ENCODE measurements around the gene CUX1. TPM values are rescaled to one million over a fixed set of nuclear protein-coding genes. Genes with fewer than 3 reads are reported as not detected.

CUX1 gene
- total and polyA plus RNA-seq, 2 donors (not counting 1 experiment from before 2014, with no cell fraction given), result 10.8 to 86.5 TPM

DNA sequence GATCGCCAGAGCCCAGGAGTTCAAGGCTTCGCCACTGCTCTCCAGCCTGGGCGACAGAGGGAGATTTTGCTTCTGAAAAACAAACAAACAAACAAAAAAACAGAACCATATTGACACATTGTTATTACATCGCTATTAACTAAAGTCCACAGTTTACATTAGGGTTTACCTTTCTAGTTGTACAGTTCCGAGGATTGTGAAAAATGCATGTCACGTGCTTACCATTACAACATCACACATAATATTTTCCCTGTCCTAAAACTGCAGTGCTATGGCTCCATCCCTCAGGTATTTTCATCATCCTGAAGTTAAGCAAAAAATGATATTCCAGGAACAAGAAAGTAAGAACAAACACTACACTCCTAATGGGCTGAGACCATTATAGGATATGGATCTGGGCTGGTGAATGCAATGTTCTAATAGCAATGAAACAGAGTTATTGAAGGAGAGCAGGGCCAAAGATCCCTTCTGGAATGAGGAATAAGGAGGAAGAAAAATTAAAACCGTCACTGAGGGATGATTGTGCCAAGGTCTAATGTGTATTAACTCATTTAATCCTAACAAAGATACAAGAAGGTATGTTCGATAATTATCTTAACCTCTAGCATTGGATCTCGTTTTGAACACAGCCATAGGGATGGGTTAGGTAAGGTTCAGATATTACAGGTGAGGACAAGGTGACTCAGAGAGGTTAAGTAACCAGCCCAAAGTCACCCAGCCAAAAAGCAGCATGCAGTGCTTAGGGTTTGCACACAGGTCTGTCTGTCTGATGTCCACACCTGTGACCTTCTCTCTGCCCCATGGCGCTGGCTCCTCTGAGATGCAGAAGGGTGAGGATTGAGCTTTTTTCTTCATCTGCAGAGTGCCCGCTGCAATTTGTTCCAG, 14.0 kb upstream of the CUX1 start:
- no peak overlapping the region for H3K27ac Mint-ChIP-seq
- H3K9me3 ChIP-seq (ENCODE audit: control extremely low read depth in 1 of 3, control insufficient read depth in 2 of 3, insufficient read depth in 1 of 3, low read length in 2 of 3), result no peaks in the 10 kb centered on the region
- no peak overlapping the region for H3K4me3 Mint-ChIP-seq
- ChIA-PET POLR2A (no interaction called here), CTCF (interaction anchor here (1.5 kb wide), 1 partner anchor 8 kb away, joined by 4 read pairs; no protein-coding TSS in a partner anchor)
- H3K36me3 ChIP-seq (replicated peaks in 1 of 2; ENCODE audit: control extremely low read depth in 1 of 2, control insufficient read depth in 1 of 2, extremely low read depth in 1 of 2, insufficient read depth in 2 of 2, low read length in 1 of 2), result no peaks in the 10 kb centered on the region
- TF ChIP-seq, protein P1, sequence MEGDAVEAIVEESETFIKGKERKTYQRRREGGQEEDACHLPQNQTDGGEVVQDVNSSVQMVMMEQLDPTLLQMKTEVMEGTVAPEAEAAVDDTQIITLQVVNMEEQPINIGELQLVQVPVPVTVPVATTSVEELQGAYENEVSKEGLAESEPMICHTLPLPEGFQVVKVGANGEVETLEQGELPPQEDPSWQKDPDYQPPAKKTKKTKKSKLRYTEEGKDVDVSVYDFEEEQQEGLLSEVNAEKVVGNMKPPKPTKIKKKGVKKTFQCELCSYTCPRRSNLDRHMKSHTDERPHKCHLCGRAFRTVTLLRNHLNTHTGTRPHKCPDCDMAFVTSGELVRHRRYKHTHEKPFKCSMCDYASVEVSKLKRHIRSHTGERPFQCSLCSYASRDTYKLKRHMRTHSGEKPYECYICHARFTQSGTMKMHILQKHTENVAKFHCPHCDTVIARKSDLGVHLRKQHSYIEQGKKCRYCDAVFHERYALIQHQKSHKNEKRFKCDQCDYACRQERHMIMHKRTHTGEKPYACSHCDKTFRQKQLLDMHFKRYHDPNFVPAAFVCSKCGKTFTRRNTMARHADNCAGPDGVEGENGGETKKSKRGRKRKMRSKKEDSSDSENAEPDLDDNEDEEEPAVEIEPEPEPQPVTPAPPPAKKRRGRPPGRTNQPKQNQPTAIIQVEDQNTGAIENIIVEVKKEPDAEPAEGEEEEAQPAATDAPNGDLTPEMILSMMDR (IDR thresholded peaks at IDR 0.05), result no peak
- TF ChIP-seq EZH2 (IDR thresholded peaks at IDR 0.05; ENCODE audit: borderline replicate concordance, insufficient read depth, low read depth, low read length, poor library complexity, severe bottlenecking), result no peak
- no peak overlapping the region for H3K4me2 ChIP-seq (replicated peaks; ENCODE audit: low read depth, low read length, poor library complexity, severe bottlenecking)
- peaks cover 9% of the 10 kb centered on the region for H3K4me1 Mint-ChIP-seq
- no peak for DNase-seq
- H3K79me2 ChIP-seq (ENCODE audit: control insufficient read depth, insufficient read depth, low read length), result no peaks in the 10 kb centered on the region
- ATAC-seq (ENCODE audit: low read depth), result no peak
- no peaks in the 10 kb centered on the region for H4K20me1 ChIP-seq (ENCODE audit: control insufficient read depth, insufficient read depth, low read length, poor library complexity, severe bottlenecking)
- H3K4me3 ChIP-seq (ENCODE audit: control extremely low read depth in 1 of 5, extremely low read depth in 1 of 5, insufficient read depth in 1 of 5, low read depth in 2 of 5, low read length in 4 of 5), result no peak overlapping the region
- no peaks in the 10 kb centered on the region for H3K9me3 Mint-ChIP-seq (ENCODE audit: insufficient read depth)
- H2AFZ ChIP-seq (ENCODE audit: insufficient read depth, low read depth, low read length, poor library complexity, severe bottlenecking), result no peak overlapping the region
- intact Hi-C loops (cut with micrococcal nuclease), result no loop called here
- H3K27me3 Mint-ChIP-seq, result peaks cover 32% of the 10 kb centered on the region
- H3K27ac ChIP-seq (ENCODE audit: low read length in 2 of 2), result no peak overlapping the region
- no peak overlapping the region for H3K9ac ChIP-seq (ENCODE audit: low read length)
- peaks cover 0 to 22% (median 9%) of the 10 kb centered on the region in 4 experiments for H3K27me3 ChIP-seq (replicated peaks in 1 of 4; ENCODE audit: control extremely low read depth in 1 of 4, control insufficient read depth in 3 of 4, insufficient read depth in 4 of 4, low read length in 3 of 4)
- 75% methylated on average over 6 of the region's 11 CpGs for WGBS (ENCODE audit: insufficient coverage)
- peaks cover 5 to 8% of the 10 kb centered on the region in 2 donors for H3K4me1 ChIP-seq (ENCODE audit: control insufficient read depth in 2 of 2, insufficient read depth in 2 of 2, low read length in 2 of 2)
